AG09319 (cell line): Measurements from ENCODE around the gene RUBCN.
"Not testable (repeated sequence)": the region's sequence is repeated elsewhere in the genome, so short reads cannot be mapped to it uniquely, and the experiment has no call there.

ENCODE experiments used
- DNase-seq: peaks from one replicate; pipeline ENCODE4 v3.0.0-alpha.2; 2010; ENCODE audit warnings: low read depth; ENCODE audit errors: extremely low read depth
- TF ChIP-seq, protein P1 (sequence below): IDR thresholded peaks from 2 replicates; pipeline ENCODE4 v1.5.1; 2011; ENCODE audit warnings: low read depth, mild to moderate bottlenecking, inconsistent platforms, low read length, moderate library complexity

The RUBCN gene

DNA sequence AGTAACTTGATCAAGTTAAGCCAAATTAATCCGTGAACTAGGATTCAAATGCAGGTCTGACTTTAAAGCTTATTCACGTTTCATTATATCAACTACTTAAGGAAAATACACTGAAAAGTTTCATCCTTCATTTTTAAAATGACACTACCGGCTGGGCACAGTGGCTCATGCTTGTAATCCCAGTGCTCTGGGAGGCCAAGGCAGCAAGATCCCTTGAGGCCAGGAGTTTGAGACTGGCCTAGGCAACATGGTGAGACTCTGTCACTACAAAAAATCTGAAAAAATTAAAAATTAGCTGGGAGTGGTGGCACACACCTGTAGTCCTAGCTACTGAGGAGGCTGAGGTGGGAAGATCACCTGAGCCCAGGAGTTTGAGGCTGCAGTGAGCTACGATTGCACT lies 3.7 kb downstream of the RUBCN start:
- DNase-seq, result no peak
- TF ChIP-seq, protein P1, sequence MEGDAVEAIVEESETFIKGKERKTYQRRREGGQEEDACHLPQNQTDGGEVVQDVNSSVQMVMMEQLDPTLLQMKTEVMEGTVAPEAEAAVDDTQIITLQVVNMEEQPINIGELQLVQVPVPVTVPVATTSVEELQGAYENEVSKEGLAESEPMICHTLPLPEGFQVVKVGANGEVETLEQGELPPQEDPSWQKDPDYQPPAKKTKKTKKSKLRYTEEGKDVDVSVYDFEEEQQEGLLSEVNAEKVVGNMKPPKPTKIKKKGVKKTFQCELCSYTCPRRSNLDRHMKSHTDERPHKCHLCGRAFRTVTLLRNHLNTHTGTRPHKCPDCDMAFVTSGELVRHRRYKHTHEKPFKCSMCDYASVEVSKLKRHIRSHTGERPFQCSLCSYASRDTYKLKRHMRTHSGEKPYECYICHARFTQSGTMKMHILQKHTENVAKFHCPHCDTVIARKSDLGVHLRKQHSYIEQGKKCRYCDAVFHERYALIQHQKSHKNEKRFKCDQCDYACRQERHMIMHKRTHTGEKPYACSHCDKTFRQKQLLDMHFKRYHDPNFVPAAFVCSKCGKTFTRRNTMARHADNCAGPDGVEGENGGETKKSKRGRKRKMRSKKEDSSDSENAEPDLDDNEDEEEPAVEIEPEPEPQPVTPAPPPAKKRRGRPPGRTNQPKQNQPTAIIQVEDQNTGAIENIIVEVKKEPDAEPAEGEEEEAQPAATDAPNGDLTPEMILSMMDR, result no peak

DNA sequence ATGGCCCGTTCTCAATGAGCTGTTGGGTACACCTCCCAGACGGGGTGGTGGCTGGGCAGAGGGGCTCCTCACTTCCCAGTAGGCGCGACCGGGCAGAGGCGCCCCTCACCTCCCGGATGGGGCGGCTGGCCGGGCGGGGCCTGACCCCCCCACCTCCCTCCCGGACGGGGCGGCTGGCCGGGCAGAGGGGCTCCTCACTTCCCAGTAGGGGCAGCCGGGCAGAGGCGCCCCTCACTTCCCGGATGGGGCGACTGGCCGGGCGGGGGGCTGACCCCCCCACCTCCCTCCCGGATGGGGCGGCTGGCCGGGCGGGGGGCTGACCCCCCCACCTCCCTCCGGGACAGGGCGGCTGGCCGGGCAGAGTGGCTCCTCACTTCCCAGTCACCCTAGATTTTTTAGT lies 5.2 kb downstream of the RUBCN start:
- DNase-seq, result not testable (repeated sequence)

DNA sequence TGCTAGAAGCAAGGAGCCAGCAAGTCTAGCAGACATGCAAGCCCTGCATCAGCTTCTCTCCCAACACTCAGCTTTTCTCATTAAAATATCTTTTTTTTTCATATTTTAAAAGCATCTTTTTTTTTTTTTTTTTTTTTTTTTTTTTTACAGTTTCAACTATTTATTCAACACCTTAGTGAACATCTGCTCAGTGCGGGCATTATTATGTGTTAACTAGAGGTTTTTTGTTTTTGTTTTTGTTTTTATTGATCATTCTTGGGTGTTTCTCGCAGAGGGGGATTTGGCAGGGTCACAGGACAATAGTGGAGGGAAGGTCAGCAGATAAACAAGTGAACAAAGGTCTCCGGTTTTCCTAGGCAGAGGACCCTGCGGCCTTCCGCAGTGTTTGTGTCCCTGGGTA lies 5.9 kb downstream of the RUBCN start:
- not testable (repeated sequence) for DNase-seq

DNA sequence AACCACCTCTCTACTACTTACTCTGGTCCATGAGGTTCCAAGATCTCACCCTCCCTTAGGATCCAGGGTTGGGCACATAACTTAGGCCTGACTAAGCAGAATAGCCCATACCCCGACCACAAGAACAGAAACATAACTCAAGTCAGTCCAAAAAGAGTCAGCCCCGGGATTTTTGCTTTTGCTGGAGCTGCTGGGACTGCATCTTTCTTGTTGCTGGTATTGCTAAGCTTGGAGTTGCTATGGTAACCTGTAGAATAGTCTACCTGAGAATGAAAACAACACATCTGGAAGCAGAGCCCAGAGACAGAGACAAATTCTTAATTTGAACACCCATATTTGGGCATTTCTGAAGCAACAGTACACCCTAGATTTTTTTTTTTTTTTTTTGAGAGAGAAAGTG lies 6.5 kb downstream of the RUBCN start:
- no peak for DNase-seq
- TF ChIP-seq, protein P1, result no peak

DNA sequence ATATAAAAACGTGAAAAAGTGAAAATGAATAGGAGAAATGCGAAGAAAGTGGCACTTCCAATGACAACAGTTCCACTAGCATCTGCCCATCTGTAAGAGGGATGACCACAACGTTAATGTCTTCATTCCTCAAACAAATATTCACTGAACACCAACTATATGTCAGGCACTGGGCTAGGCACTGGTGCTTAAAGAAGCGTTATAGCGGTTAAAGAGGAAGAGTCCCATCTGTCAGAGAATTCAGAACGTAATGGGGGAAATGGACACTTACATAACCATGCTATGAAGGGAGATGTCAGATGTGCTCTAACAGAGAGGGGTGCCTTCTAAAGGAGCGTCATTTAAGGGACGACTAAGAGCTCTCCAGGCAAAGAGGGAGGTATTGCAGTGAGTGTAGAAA lies 8.2 kb downstream of the RUBCN start:
- TF ChIP-seq, protein P1, result no peak
- no peak for DNase-seq

DNA sequence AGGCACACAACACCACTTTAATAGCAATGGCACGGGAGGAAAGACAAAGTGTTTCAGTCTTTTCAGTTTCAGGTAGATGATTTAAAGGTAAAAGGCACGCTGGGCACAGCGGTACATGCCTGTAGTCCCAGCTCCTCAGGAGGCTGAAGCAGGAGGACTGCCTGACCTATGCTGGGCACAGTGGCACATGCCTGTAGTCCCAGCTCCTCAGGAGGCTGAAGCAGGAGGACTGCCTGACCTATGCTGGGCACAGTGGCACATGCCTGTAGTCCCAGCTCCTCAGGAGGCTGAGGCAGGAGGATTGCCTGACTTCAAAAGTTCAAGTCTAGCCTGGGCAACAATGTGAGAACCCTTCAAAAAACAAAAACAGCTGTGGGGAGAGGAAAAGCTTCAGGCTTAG lies 8.8 kb downstream of the RUBCN start:
- not testable (repeated sequence) for DNase-seq

DNA sequence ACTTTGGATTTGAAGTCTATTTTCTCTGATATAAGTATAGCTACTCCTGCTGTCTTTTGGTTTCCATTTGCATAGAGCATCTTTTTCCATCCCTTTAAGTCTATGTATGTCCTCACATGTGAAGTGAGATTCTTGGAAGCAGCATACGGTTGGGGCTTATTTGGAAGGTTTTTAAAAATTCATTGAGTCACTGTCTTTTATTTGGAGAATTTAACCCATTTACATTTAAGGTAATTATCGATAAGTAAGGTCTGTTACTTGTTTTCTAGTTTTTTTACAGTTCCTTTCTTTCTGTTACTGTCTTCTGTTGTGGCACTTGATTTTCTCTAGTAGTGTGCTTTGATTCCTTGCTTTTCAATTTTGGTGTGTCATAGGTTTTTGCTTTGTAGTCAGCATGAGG lies 14.0 kb downstream of the RUBCN start:
- TF ChIP-seq, protein P1, result no peak
- DNase-seq, result no peak

DNA sequence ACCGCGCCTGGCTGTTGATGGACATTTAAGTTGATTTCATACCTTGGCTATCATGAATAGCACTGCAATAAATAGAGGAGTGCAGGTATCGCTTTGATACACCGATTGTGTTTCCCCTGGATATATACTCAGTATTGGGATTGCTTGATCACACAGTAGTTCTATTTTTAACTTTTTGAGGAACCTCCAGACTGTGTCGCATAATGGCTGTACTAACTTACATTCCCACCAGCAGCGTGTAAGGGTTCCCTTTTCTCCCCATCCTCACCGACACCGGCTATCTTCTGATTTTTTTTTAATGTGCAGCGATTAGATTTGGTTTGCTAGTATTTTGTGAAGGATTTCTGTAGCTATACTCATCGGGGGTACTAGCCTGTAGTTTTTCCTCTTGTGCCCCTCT lies 16.0 kb downstream of the RUBCN start:
- DNase-seq, result no peak
- TF ChIP-seq, protein P1, result no peak

DNA sequence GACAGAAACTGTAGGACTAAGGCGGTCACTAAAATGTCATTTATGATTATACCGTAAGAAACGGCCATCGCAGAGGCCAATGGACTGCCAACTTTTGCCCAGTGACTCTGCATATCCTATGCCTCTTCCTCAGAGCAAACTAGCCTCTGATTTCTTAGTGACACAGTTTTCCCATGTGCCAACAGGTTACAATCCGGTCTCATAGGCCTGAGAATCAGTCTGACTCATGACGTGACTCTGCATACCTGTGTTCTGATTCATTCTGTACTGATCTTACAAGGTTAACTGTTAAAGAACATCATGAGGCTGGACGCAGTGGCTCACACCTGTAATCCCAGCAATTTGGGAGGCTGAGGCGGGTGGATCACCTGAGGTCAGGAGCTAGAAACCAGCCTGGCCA lies 17.8 kb downstream of the RUBCN start:
- TF ChIP-seq, protein P1, result no peak
- DNase-seq, result no peak
